GM13976 (cell line): ENCODE measurements around the gene TRPM8.

Experiments
- DNase-seq: peaks from one replicate; pipeline ENCODE4 v3.0.0; 2012; ENCODE audit warnings: low spot score
- in situ Hi-C: fragments of 300-500 bp; cut with MboI; formaldehyde crosslinking; loops from one replicate; pipeline ENCODE4 v1.12.0; 2022; ENCODE audit warnings: low sequenced_read_pairs, mixed read lengths, inconsistent platforms; ENCODE audit not compliant: unreplicated experiment
- TF ChIP-seq, protein P1 (sequence below): IDR thresholded peaks from 2 replicates; pipeline ENCODE4 v1.5.1; 2012; ENCODE audit warnings: borderline replicate concordance, mild to moderate bottlenecking; ENCODE audit not compliant: insufficient read depth; ENCODE audit errors: extremely low read depth, missing control alignments, control extremely low read depth

Gene TRPM8

GRCh38 chr2:234044157-234044556, 127.0 kb downstream of the TRPM8 start:
- DNase-seq, result no peak
- TF ChIP-seq, protein P1, sequence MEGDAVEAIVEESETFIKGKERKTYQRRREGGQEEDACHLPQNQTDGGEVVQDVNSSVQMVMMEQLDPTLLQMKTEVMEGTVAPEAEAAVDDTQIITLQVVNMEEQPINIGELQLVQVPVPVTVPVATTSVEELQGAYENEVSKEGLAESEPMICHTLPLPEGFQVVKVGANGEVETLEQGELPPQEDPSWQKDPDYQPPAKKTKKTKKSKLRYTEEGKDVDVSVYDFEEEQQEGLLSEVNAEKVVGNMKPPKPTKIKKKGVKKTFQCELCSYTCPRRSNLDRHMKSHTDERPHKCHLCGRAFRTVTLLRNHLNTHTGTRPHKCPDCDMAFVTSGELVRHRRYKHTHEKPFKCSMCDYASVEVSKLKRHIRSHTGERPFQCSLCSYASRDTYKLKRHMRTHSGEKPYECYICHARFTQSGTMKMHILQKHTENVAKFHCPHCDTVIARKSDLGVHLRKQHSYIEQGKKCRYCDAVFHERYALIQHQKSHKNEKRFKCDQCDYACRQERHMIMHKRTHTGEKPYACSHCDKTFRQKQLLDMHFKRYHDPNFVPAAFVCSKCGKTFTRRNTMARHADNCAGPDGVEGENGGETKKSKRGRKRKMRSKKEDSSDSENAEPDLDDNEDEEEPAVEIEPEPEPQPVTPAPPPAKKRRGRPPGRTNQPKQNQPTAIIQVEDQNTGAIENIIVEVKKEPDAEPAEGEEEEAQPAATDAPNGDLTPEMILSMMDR, result no peak
- in situ Hi-C loops, result no loop called here

DNA sequence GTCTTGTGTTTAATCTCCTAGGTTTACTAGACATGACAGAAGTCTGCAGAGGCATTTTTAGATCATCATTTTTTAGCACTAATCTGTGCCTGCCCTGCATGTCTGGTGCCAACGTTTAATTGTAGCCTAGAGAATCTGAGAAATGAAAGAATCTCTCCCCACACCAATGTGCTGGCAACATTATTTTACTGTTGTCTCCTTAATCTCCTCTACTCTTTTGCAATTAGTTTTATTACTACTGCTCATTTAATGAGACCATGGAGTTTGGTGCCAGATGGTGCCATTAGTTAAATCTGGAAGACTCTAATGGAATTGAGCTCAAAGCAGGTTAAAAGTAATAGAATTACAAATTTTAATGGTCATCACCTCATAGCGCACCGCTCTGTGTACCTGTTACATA, 129.3 kb downstream of the TRPM8 start:
- TF ChIP-seq, protein P1, result no peak
- no peak for DNase-seq
- in situ Hi-C loops, result no loop called here

GRCh38 chr2:234047361-234047760, 130.2 kb downstream of the TRPM8 start:
- DNase-seq, result no peak
- TF ChIP-seq, protein P1, result no peak
- in situ Hi-C loops, result no loop called here

DNA sequence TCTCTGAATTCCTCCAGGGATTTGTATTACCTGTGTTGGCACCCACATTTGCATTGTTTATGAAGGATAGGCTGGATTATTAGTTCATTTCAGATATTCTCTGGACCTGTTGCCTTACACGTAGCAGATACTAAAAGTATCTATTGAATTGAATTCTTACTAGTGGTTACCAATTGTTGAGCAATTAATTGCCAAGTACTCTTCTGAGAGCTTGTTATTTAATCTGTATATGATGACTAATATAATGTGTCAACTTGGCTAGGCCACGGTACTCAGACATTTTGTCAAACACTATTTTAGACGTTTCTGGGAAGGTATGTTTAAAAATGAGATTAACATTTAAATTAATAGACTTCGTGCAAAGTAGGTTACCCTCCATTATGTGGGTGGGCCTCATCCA, 130.9 kb downstream of the TRPM8 start:
- in situ Hi-C loops, result no loop called here
- no peak for DNase-seq
- TF ChIP-seq, protein P1, result no peak

DNA sequence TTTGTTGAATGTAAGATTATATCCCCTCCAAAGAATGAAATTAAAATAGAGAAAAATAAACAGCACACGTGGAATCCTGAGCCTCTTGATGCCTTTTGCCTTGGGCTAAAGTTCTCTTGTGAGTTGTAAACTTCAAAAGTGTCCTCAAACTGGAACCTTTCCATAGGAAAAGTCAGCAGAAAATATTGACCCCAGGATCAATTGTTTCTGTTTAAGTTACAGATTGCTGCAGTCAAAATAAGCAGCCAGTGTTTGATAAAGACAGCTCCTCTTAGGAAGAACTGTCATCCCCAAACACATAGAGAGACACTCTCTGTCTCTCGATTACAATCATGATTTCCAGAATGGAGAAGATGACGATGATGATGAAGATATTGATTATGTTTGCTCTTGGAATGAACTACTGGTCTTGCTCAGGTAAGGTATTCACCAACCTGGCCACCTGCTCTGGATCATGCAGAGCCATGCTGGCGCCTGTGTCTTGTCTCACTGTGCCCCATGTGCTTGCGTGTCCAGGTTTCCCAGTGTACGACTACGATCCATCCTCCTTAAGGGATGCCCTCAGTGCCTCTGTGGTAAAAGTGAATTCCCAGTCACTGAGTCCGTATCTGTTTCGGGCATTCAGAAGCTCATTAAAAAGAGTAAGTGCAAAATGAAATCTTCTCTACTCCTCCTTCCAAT, 133.4 kb downstream of the TRPM8 start, which contains the start of gene SPP2:
Gene SPP2, plus strand, starts transcription at position 248 of the 681 bp plus-strand sequence. Its CDS starts 85 bp downstream, at position 333.
- TF ChIP-seq, protein P1, result no peak
- in situ Hi-C loops, result no loop called here
- no peak for DNase-seq

GRCh38 chr2:234051374-234052070, 134.3 kb downstream of the TRPM8 start:
- no peak for DNase-seq
- in situ Hi-C loops, result no loop called here
- TF ChIP-seq, protein P1, result no peak
